Midbrain (tissue), 1 donor: ENCODE results near the gene DENND1C.

ENCODE experiments used
- DNase-seq: peaks from one replicate; lab custom pipeline; 2025; lab: John Stamatoyannopoulos, UW

The DENND1C gene

DNA sequence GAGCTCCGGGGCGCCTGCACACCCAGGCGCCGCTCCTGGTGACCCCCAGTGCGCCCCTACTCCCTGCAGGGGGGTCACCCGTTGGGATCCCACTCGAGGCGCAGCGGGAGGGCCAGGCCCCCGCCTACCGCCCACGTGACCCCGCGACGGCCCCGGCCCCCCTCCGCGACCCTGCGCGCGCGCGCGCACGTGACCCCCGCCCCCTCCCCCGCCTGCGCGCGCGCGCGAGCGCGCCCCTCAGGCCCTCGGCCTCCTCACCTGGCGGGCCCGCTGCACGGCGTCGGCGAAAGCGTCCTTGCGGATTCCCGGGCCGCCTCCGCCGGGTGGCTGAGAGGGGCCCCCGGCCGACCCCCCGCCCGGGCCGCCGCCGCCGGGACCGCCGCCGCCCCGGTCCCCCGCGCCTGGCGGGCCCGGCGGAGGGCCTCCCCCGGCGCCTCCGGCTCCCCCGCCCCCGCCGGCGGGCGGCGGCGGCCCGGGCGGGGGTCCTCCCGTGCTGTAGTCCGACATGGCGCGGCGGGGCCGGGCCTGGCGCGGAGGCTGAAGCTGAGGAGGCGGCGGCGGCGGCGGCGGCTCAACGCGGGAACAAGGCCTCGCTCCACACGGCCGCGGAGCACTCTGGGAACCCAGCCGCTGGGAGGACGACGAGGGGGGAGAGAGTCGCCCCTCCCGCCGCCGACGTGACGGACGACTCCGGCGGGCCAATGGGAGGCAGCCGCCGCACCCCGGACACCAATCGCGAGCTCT is 57.2 kb downstream of the DENND1C start, which contains the start of gene KHSRP:
Gene KHSRP, minus strand, starts transcription at position 617 of the 744 bp plus-strand sequence. Its CDS starts 110 bp downstream, at position 507.
- no peak for DNase-seq

- no peak for DNase-seq
Observed at GRCh38 chr19:6423499-6424194, 57.9 kb downstream of the DENND1C start.

DNA sequence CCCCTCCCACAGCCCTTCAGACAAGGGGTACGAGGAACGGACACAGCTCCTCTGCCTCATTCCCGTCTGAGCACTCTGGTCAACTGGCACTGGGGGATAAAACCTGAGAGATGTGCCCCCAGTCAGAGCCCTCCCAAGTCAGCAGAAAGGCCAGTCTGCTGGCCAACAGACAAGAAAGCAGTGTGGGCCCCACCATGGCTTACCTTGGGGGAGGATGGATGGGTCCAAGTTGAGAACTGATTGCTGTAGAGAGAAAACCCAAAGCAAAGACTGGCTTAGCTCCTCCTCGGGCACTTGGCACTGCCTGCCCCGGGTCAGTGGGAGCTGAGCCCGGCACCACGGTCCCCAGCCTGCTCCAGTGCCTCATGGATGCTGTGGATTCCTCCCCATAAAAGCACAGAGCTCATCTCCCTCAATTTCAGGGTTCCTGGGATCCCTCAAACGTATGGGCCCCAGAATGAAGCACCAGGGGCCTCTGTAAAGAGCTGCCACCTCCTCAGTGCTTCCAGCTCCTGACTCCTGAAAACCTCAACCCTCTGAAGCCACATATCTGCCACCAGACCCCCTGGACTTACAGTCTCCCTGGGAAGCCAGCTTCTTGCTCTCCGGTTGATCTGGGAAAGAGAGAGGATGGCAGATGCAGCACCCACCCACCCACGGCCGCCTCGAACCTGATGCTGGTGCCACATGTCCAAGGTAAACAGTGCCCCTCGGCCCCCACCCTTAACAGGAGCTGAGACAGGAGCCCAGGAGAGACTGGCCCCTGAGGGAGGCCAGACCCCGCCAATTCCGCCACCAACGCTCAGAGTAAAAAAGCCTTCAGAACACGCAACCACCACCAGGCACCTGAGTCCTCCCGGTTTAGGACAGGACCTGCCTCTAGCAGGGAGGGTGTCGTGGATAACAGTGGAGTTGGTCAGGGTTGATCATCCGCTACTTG is 60.2 kb downstream of the DENND1C start:
- no peak for DNase-seq

GRCh38 chr19:6418562-6418932 is 63.0 kb downstream of the DENND1C start:
- DNase-seq, result no peak

GRCh38 chr19:6417713-6418561 is 63.6 kb downstream of the DENND1C start:
- DNase-seq, result peak; percentile 43
